Retinal pigment epithelial cell (primary cell): ENCODE data around the gene HELT.

Experiments
- DNase-seq: peaks from one replicate; pipeline ENCODE4 v3.0.0-alpha.2; 2010; ENCODE audit warnings: low read depth
- H3K4me3 ChIP-seq: 2 replicates; pipeline ENCODE4 v1.5.1; 2011; ENCODE audit warnings: mild to moderate bottlenecking, low read length, control low read depth, moderate library complexity
- CTCF ChIP-seq: conservative IDR thresholded peaks from 2 replicates; pipeline ENCODE4 v1.5.1; 2011; ENCODE audit warnings: low read depth, low read length, control low read depth, inconsistent platforms

HELT gene

GRCh38 chr4:185028625-185029024, 10.3 kb downstream of the HELT start:
- no peak overlapping the region for H3K4me3 ChIP-seq
- TF ChIP-seq CTCF, result no peak
- DNase-seq, result no peak

- no peak for DNase-seq
- no peak for TF ChIP-seq CTCF
Measured at GRCh38 chr4:185031611-185032010, 13.3 kb downstream of the HELT start.

GRCh38 chr4:185033072-185033471, 14.8 kb downstream of the HELT start:
- no peak overlapping the region for H3K4me3 ChIP-seq
- TF ChIP-seq CTCF, result no peak
- DNase-seq, result no peak

More at GRCh38 chr4:185031611-185032010, 13.3 kb downstream of the HELT start:
- no peak overlapping the region for H3K4me3 ChIP-seq

- TF ChIP-seq CTCF, result no peak
- H3K4me3 ChIP-seq, result no peak overlapping the region
- no peak for DNase-seq
Measured at GRCh38 chr4:185033950-185034349, 15.7 kb downstream of the HELT start.

GRCh38 chr4:185035284-185035683, 17.0 kb downstream of the HELT start:
- no peak for TF ChIP-seq CTCF
- DNase-seq, result no peak
- no peak overlapping the region for H3K4me3 ChIP-seq

GRCh38 chr4:185036019-185036418, 17.7 kb downstream of the HELT start:
- DNase-seq, result no peak

GRCh38 chr4:185036842-185037241, 18.6 kb downstream of the HELT start:
- TF ChIP-seq CTCF, result no peak
- H3K4me3 ChIP-seq, result no peak overlapping the region
- no peak for DNase-seq

More at GRCh38 chr4:185036019-185036418, 17.7 kb downstream of the HELT start:
- H3K4me3 ChIP-seq, result no peak overlapping the region
- no peak for TF ChIP-seq CTCF
